Upper lobe of left lung (tissue), 6 donors: ENCODE measurements around the gene MYRF. TPM values are rescaled to one million over a fixed set of nuclear protein-coding genes. Genes with fewer than 3 reads are reported as not detected.

ENCODE experiments used
- ATAC-seq, 2 donors: fragments of 200-7000 bp; cut with Tn5 transposase; one replicate each; pipeline ENCODE4 v1.9.1; 2022; ENCODE audit warnings: mild to moderate bottlenecking in 2 of 2, moderate library complexity in 2 of 2; ENCODE audit not compliant: low FRiP score in 2 of 2
- DNase-seq, 2 donors: peaks; one replicate each; pipeline ENCODE4 v3.0.0-alpha.2; 2019 to 2020
- H3K27ac ChIP-seq, 4 donors: fragments of 200-600 bp; sonication (generic); one replicate each; pipeline ENCODE4 v1.5.1; 2016 to 2019
- H3K27me3 ChIP-seq, 4 donors: fragments of 200-600 bp; sonication (generic); one replicate each; pipeline ENCODE4 v1.5.1; 2017 to 2019
- H3K36me3 ChIP-seq, 4 donors: fragments of 200-600 bp; sonication (generic); one replicate each; pipeline ENCODE4 v1.5.1; 2016 to 2019
- H3K4me1 ChIP-seq, 4 donors: fragments of 200-600 bp; sonication (generic); one replicate each; pipeline ENCODE4 v1.5.1; 2018 to 2019
- H3K4me3 ChIP-seq, 4 donors: fragments of 200-600 bp; sonication (generic); one replicate each; pipeline ENCODE4 v1.5.1; 2017 to 2019; ENCODE audit warnings: mild to moderate bottlenecking in 2 of 4, moderate library complexity in 1 of 4
- H3K9me3 ChIP-seq, 4 donors: fragments of 200-600 bp; sonication (generic); one replicate each; pipeline ENCODE4 v1.5.1; 2018 to 2019
- CTCF ChIP-seq, 6 experiments: fragments of 450-650 bp in 4 of 6; fragments of 200-600 bp in 2 of 6; sonication (generic) in 2 of 6; IDR thresholded peaks; one replicate each; pipeline ENCODE4 v1.5.1; 2016 to 2019; ENCODE audit warnings: antibody characterized with exemption in 6 of 6
- EP300 ChIP-seq, 4 donors: sonication (generic); formaldehyde crosslinking; IDR thresholded peaks; one replicate each; pipeline ENCODE4 v1.5.1; 2017; ENCODE audit warnings: antibody characterized with exemption in 4 of 4, control low read depth in 2 of 4
- POLR2A ChIP-seq, 4 donors: fragments of 450-650 bp; IDR thresholded peaks; one replicate each; pipeline ENCODE4 v1.5.1; 2016 to 2017; ENCODE audit warnings: antibody characterized with exemption in 4 of 4, mild to moderate bottlenecking in 2 of 4
- POLR2AphosphoS5 ChIP-seq, 2 donors: sonication (generic); formaldehyde crosslinking; IDR thresholded peaks; one replicate each; pipeline ENCODE4 v1.5.1; 2017; ENCODE audit warnings: antibody characterized with exemption in 2 of 2
- WGBS, 2 donors: methylation state at CpG; one replicate each; pipeline ENCODE4 v1.1.5; 2017 to 2018; 5-methylcytosine and 5-hydroxymethylcytosine counted together
- total RNA-seq, 6 donors: library from RNA; depleted of rRNA in 4 of 6; stranded (reverse); fragments of >200 nt in 4 of 6; gene quantifications; one replicate each; pipeline versions ENCODE4 v1.1.0 to v1.2.1, GENCODE V29; 2016 to 2021
- donor health status: DM: no; HTN: no; CAD: no; lungs with moderate emphysema.
- donor health status: DM: no; HTN: yes; CAD: no; lungs with severe emphysema.

Gene MYRF
- total RNA-seq, 6 donors from 2014 or later: 32.5 to 147 (median 50.7) TPM

- no peak for DNase-seq
- no peak for ATAC-seq
- H3K9me3 ChIP-seq: no peaks in the 10 kb centered on the region
- no peak overlapping the region for H3K4me3 ChIP-seq
- no peak overlapping the region for H3K27ac ChIP-seq
- H3K27me3 ChIP-seq: no peaks in the 10 kb centered on the region
- H3K4me1 ChIP-seq: peaks cover 9 to 18% (median 10%) of the 10 kb centered on the region in 4 donors
- H3K36me3 ChIP-seq: peaks cover 0 to 16% (median 7%) of the 10 kb centered on the region in 4 donors
- 78 to 92% methylated on average over 11 to 24 of the region's 24 CpGs for WGBS, 2 donors
- TF ChIP-seq EP300 (IDR thresholded peaks at IDR 0.05) (no peak), CTCF (IDR thresholded peaks at IDR 0.05) (no peak), POLR2AphosphoS5 (IDR thresholded peaks at IDR 0.05) (no peak), POLR2A (IDR thresholded peaks at IDR 0.05) (no peak)
Measured at GRCh38 chr11:61778920-61779650, 26.6 kb downstream of the MYRF start.

GRCh38 chr11:61779666-61780525 is 27.5 kb downstream of the MYRF start:
- ATAC-seq: no peak
- Histone ChIP-seq H3K9me3 (no peaks in the 10 kb centered on the region), H3K4me1 (peaks cover 9 to 18% (median 10%) of the 10 kb centered on the region in 4 donors), H3K4me3 (no peak overlapping the region), H3K36me3 (peaks cover 0 to 24% (median 12%) of the 10 kb centered on the region in 4 donors), H3K27me3 (no peaks in the 10 kb centered on the region), H3K27ac (no peak overlapping the region)
- TF ChIP-seq POLR2A (IDR thresholded peaks at IDR 0.05) (no peak), CTCF (IDR thresholded peaks at IDR 0.05) (no peak), EP300 (IDR thresholded peaks at IDR 0.05) (no peak), POLR2AphosphoS5 (IDR thresholded peaks at IDR 0.05) (no peak)
- WGBS, 2 donors: 85 to 93% methylated on average over 13 to 14 of the region's 14 CpGs
- no peak for DNase-seq

GRCh38 chr11:61780581-61781162 is 28.2 kb downstream of the MYRF start:
- peaks cover 9 to 18% (median 10%) of the 10 kb centered on the region in 4 donors for H3K4me1 ChIP-seq
- DNase-seq: no peak
- no peak overlapping the region for H3K4me3 ChIP-seq
- no peak overlapping the region for H3K27ac ChIP-seq
- H3K9me3 ChIP-seq: no peaks in the 10 kb centered on the region
- no peak for TF ChIP-seq POLR2A (IDR thresholded peaks at IDR 0.05)
- no peak for TF ChIP-seq CTCF (IDR thresholded peaks at IDR 0.05)
- TF ChIP-seq POLR2AphosphoS5 (IDR thresholded peaks at IDR 0.05): no peak
- TF ChIP-seq EP300 (IDR thresholded peaks at IDR 0.05): no peak
- WGBS, 2 donors: 86 to 89% methylated on average over 9 of the region's 9 CpGs
- H3K27me3 ChIP-seq: no peaks in the 10 kb centered on the region
- ATAC-seq: no peak
- peaks cover 0 to 32% (median 20%) of the 10 kb centered on the region in 4 donors for H3K36me3 ChIP-seq

- ATAC-seq (no peak), DNase-seq (no peak)
- Histone ChIP-seq H3K36me3 (peaks cover 0 to 41% (median 28%) of the 10 kb centered on the region in 4 donors), H3K4me1 (peaks cover 9 to 15% (median 10%) of the 10 kb centered on the region in 4 donors), H3K27me3 (no peaks in the 10 kb centered on the region), H3K9me3 (no peaks in the 10 kb centered on the region), H3K4me3 (no peak overlapping the region), H3K27ac (no peak overlapping the region)
- no peak for TF ChIP-seq POLR2AphosphoS5 (IDR thresholded peaks at IDR 0.05)
- no peak for TF ChIP-seq POLR2A (IDR thresholded peaks at IDR 0.05)
- TF ChIP-seq CTCF (IDR thresholded peaks at IDR 0.05): no peak
- no peak for TF ChIP-seq EP300 (IDR thresholded peaks at IDR 0.05)
- WGBS, 2 donors: 64 to 90% methylated on average over 2 to 5 of the region's 5 CpGs
Measured at GRCh38 chr11:61781585-61781984, 29.1 kb downstream of the MYRF start.
